Ishikawa (cell line): Measurements from ENCODE around the gene CNN3.

Source experiments
- CEBPB ChIP-seq: IDR thresholded peaks from 2 replicates; pipeline ENCODE4 v1.6.1; 2012
- CREB1 ChIP-seq: IDR thresholded peaks from 2 replicates; pipeline ENCODE4 v1.6.1; 2012; ENCODE audit warnings: low read depth
- EGR1 ChIP-seq: IDR thresholded peaks from 2 replicates; pipeline ENCODE4 v1.6.1; 2012
- EP300 ChIP-seq: IDR thresholded peaks from 2 replicates; pipeline ENCODE4 v1.6.1; 2012; ENCODE audit warnings: borderline replicate concordance
- FOXM1 ChIP-seq: IDR thresholded peaks from 2 replicates; pipeline ENCODE4 v1.6.1; 2012; ENCODE audit warnings: low read depth, borderline replicate concordance
- MAX ChIP-seq: IDR thresholded peaks from 2 replicates; pipeline ENCODE4 v1.6.1; 2012
- NFIC ChIP-seq: IDR thresholded peaks from 2 replicates; pipeline ENCODE4 v1.6.1; 2012
- RAD21 ChIP-seq: IDR thresholded peaks from 2 replicates; pipeline ENCODE4 v1.6.1; 2012; ENCODE audit warnings: low read depth
- REST ChIP-seq: IDR thresholded peaks from 2 replicates; pipeline ENCODE4 v1.6.1; 2012; ENCODE audit warnings: low read depth, mild to moderate bottlenecking
- TAF1 ChIP-seq: IDR thresholded peaks from 2 replicates; pipeline ENCODE4 v1.6.1; 2012; ENCODE audit warnings: low read depth, mild to moderate bottlenecking
- TCF12 ChIP-seq: IDR thresholded peaks from 2 replicates; pipeline ENCODE4 v1.6.1; 2012; ENCODE audit warnings: low read depth
- TEAD4 ChIP-seq: IDR thresholded peaks from 2 replicates; pipeline ENCODE4 v1.6.1; 2012
- USF1 ChIP-seq: IDR thresholded peaks from 2 replicates; pipeline ENCODE4 v1.6.1; 2012
- YY1 ChIP-seq: IDR thresholded peaks from 2 replicates; pipeline ENCODE4 v1.6.1; 2012; ENCODE audit warnings: low read depth
- ZBTB7A ChIP-seq: IDR thresholded peaks from 2 replicates; pipeline ENCODE4 v1.6.1; 2012; ENCODE audit warnings: low read depth

Gene CNN3

GRCh38 chr1:94909486-94909885 is 17.4 kb downstream of the CNN3 start:
- no peak for TF ChIP-seq CEBPB
- no peak for TF ChIP-seq TAF1
- no peak for TF ChIP-seq RAD21
- no peak for TF ChIP-seq NFIC
- TF ChIP-seq FOXM1: no peak
- TF ChIP-seq ZBTB7A: no peak
- TF ChIP-seq TEAD4: no peak
- no peak for TF ChIP-seq REST
- no peak for TF ChIP-seq TCF12
- no peak for TF ChIP-seq USF1
- no peak for TF ChIP-seq MAX
- no peak for TF ChIP-seq CREB1

- TF ChIP-seq REST (no peak), NFIC (no peak)
These were observed 17.9 kb downstream of the CNN3 start for GRCh38 chr1:94908965-94909364.

GRCh38 chr1:94908190-94908589 is 18.7 kb downstream of the CNN3 start:
- no peak for TF ChIP-seq CREB1
- no peak for TF ChIP-seq FOXM1
- no peak for TF ChIP-seq CEBPB
- TF ChIP-seq TCF12: no peak
- no peak for TF ChIP-seq NFIC
- TF ChIP-seq TAF1: no peak
- TF ChIP-seq RAD21: no peak
- TF ChIP-seq YY1: no peak
- TF ChIP-seq EP300: no peak
- no peak for TF ChIP-seq TEAD4
- no peak for TF ChIP-seq MAX
- no peak for TF ChIP-seq REST
- TF ChIP-seq USF1: no peak
- no peak for TF ChIP-seq EGR1
- TF ChIP-seq ZBTB7A: no peak

- no peak for TF ChIP-seq EGR1
- no peak for TF ChIP-seq CEBPB
- no peak for TF ChIP-seq USF1
These were observed 19.8 kb downstream of the CNN3 start for GRCh38 chr1:94907136-94907535.

- TF ChIP-seq TCF12 (no peak), TAF1 (no peak), MAX (no peak), RAD21 (no peak), CREB1 (no peak), ZBTB7A (no peak)
These were observed 20.5 kb downstream of the CNN3 start for GRCh38 chr1:94906382-94906781.
